SK-N-MC (cell line): ENCODE data around the gene CTNNA1.

ENCODE experiments used
- EZH2 ChIP-seq: fragments of 200-600 bp; sonication (generic); IDR thresholded peaks from one replicate; pipeline ENCODE4 v1.6.1; 2017; ENCODE audit warnings: antibody characterized with exemption
- FOXP2 ChIP-seq: optimal IDR thresholded peaks from 2 replicates; pipeline ENCODE3; 2011; ENCODE audit warnings: mild to moderate bottlenecking, moderate library complexity; ENCODE audit not compliant: insufficient read depth; ENCODE audit errors: extremely low read length, control extremely low read depth
- POLR2AphosphoS5 ChIP-seq: IDR thresholded peaks from 2 replicates; pipeline ENCODE4 v1.6.1; 2012; ENCODE audit warnings: mild to moderate bottlenecking, low read depth, low read length, borderline replicate concordance

- TF ChIP-seq POLR2AphosphoS5 (no peak), EZH2 (no peak), FOXP2 (no peak)
Observed at GRCh38 chr5:138936225-138936967, 183.2 kb downstream of the CTNNA1 start.
